Muscle of arm (tissue), 12 donors: Measurements from ENCODE around the gene TRIM41. TPM values are rescaled to one million over a fixed set of nuclear protein-coding genes. Genes with fewer than 3 reads are reported as not detected.
"Not testable (repeated sequence)": the region's sequence is repeated elsewhere in the genome, so short reads cannot be mapped to it uniquely, and the experiment has no call there.

Experiments
- DNase-seq: peaks from one replicate; pipeline ENCODE4 v3.0.0-alpha.2; 2013
- polyA plus RNA-seq, 12 donors: library from polyadenylated mRNA; unstranded; fragments of 120-200 nt; gene quantifications; one replicate each; pipeline ENCODE4 v1.2.1, GENCODE V29; 2013; ENCODE audit not compliant: insufficient read length in 12 of 12

Gene TRIM41
- polyA plus RNA-seq, 12 donors = 13.1 to 23.2 (median 16.6) TPM; not detected in 1

DNA sequence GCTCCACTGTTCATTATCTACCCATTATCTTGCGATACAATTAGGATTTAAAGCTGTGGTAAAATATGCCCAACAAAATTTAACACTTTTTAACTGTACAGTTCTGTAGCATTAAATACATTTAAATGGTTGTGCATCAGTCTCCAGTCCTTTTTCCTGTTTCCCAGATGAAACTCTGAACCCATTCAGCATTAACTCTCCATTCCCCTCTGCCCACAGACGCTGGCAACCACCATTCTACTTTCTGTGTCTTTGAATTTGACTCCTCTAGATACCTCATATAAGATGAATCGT lies 15.2 kb upstream of the TRIM41 start:
- no peak for DNase-seq

GRCh38 chr5:181209006-181209405 lies 14.1 kb upstream of the TRIM41 start:
- not testable (repeated sequence) for DNase-seq

- DNase-seq = not testable (repeated sequence)
These were observed 12.9 kb upstream of the TRIM41 start for GRCh38 chr5:181210148-181210547.

GRCh38 chr5:181210698-181211097 lies 12.4 kb upstream of the TRIM41 start:
- not testable (repeated sequence) for DNase-seq

GRCh38 chr5:181211208-181211607 lies 11.9 kb upstream of the TRIM41 start:
- no peak for DNase-seq

- DNase-seq = no peak
These were observed 11.0 kb upstream of the TRIM41 start for GRCh38 chr5:181212080-181212479.

- no peak for DNase-seq
These were observed 10.1 kb upstream of the TRIM41 start for GRCh38 chr5:181212934-181213333.

GRCh38 chr5:181214249-181214648 lies 8.8 kb upstream of the TRIM41 start:
- DNase-seq = not testable (repeated sequence)

DNA sequence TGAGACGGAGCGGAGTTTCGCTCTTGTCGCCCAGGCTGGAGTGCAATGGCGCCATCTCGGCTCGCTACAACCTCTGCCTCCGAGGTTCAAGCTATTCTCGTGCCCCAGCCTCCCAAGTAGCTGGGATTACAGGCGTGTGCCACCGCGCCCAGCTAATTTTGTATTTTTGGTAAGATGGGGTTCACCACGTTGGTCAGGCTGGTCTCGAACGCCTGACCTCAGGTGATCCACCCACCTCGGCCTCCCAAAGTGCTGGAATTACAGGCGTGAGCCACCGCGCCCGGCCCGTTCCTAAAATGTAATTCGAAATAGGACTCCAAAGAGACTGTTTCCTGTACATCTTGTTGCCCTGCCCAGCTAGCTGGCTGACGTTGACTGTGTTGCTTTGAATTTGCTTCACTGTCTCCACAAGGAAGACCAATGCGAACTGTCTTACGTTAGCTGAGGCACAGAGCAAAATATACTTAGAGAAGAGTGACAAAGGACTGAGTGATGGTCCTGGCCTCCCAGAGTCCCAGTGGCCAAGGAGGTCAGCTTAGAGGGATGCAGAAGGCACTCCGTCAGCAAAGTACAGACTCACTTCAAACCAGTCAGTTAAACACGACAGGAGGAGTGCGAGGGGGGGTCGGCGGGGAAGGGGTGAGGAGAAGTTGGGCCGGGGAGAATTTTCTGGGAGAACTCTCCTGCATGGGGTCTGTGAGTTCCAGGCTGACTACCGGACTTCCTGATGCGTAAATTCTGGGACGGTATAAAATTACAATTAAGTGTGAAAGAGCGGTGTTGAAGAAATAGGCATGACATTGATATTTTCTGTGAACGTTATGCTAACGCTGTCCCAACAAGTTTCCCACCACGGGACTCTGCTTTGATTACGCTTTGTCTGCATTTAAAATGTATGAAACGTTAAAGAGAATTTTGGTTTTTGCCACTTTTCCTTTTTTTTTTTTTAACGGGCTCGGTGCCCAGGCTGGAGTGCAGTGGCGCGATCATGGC lies 6.8 kb upstream of the TRIM41 start:
- no peak for DNase-seq

DNA sequence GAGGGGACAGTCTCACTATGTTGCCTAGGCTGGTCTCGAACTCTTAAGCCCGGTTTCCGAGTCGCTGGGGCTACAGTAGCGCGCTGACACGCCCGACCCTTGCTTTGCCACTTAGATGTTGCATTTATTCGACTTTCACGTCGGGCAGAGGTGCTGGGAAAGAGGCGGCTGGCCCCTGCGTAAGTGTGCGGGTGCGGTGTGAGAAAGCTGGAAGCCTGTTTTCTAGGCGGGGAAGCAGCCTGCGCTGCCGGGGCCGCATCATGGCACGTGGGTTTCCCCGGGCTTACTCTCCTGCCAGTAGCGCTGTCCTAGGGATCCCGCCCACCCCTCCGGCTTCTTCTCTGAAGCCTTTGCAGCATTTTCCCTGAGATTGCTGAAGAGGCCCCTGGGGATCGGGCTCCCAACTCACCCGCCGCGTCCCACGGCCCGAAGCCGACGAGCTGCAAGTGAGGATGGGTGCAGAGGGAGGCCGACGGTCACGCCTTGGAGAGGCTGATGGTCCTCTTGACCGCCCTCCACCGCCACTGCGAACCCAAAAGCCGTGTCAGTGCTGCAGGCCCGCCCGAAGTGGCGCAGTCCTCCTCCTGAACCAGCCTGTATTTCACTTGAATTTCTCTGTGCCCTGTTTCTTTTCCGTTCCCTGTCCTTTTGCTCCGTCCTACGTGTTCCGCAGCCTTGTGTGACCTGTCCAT lies 5.8 kb upstream of the TRIM41 start:
- DNase-seq = peak; percentile 40

- no peak for DNase-seq
These were observed 5.3 kb upstream of the TRIM41 start for GRCh38 chr5:181217803-181218062.

- DNase-seq = no peak
These were observed 4.3 kb upstream of the TRIM41 start for GRCh38 chr5:181218795-181219124.

DNA sequence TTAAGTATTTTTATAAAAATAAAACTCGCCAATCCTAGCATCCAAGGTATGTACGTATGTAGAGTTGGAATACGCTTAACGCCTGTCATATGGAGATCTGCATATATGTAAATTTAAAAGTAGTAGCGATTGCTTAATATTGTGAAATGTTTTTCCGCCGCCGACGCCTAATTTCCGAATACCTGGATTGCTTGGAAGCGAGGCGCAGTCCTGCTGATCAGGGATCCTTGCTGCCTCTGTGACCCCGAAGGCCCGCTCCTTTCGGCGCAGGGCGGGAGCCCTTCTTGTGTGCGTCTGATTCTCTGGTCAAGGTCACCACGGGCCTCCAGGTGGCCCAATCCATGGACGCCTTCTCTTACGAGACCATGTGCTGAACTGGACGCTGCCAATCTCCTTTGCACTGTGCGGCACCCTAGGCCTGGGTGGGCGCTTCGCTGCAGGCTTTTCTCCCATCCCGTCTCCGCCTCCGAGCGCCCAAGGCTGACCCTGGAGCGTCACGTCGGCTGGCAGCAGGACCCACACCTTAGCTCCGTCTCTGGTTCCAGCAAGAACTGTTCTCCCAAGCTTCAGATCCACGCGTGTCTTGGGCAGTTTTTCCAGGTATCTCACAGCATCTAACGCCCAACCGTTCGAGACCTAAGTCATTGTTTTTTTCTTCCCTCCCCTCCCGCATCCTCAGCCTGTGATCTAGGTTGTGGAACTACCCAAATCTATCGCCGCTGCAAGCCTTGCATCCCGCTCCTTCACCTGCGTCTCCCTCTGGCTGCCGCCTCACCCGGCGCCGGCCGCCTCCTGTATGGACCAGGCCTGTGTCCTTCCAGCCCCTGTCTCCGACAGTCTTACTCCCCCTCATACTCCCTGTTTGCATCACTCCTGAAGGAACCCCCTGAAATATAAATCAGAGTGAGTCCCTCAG lies 3.6 kb upstream of the TRIM41 start:
- DNase-seq = no peak

DNA sequence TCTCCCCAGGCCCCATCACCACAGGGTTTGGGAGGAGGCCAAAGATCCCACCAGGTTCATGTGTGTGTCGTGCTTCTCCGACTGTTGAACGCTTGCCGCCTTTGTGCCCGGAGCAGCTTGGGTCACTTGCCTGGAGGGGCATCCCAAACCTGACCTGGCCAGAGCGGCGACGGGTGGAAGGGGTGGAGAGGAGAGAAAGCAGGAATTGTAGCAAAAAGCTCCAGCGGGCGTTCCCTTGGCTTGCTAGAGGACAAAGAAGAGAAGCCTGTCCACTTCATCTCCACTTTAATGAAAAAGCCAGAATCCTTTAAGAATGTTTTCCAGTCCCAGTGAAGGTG lies 2.9 kb upstream of the TRIM41 start:
- no peak for DNase-seq

- DNase-seq = no peak
These were observed 1.8 kb upstream of the TRIM41 start for GRCh38 chr5:181221105-181221791.

GRCh38 chr5:181221792-181222629 lies 1.1 kb upstream of the TRIM41 start:
- DNase-seq = peak; percentile 95

- no peak for DNase-seq
These were observed 437 bp upstream of the TRIM41 start for GRCh38 chr5:181222630-181223057.

- DNase-seq = no peak
These were observed 778 bp downstream of the TRIM41 start for GRCh38 chr5:181223729-181224389.

- DNase-seq = no peak
These were observed 1.5 kb downstream of the TRIM41 start for GRCh38 chr5:181224390-181225229.
